ENCODE data around the gene DEFB118.
"Not testable (repeated sequence)": the region's sequence is repeated elsewhere in the genome, so short reads cannot be mapped to it uniquely, and the experiment has no call there.

DNA sequence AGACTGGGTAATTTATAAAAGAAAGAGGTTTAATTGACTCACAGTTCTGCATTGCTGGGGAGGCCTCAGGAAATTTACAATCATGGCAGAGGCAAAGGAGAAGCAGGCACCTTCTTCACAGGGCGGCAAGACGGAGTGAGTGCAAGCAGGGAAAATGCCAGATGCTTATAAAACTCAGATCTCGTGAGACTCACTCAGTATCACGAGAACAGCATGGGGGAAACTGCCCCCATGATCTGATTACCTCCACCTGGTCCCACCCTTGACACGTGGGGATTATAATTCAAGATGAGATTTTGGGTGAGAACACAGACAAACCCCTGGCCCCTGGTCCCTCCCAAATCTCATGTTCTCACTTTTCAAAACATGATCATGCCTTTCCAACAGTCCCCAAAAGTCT is 4.1 kb upstream of the DEFB118 start:
- TF ChIP-seq, protein P1, sequence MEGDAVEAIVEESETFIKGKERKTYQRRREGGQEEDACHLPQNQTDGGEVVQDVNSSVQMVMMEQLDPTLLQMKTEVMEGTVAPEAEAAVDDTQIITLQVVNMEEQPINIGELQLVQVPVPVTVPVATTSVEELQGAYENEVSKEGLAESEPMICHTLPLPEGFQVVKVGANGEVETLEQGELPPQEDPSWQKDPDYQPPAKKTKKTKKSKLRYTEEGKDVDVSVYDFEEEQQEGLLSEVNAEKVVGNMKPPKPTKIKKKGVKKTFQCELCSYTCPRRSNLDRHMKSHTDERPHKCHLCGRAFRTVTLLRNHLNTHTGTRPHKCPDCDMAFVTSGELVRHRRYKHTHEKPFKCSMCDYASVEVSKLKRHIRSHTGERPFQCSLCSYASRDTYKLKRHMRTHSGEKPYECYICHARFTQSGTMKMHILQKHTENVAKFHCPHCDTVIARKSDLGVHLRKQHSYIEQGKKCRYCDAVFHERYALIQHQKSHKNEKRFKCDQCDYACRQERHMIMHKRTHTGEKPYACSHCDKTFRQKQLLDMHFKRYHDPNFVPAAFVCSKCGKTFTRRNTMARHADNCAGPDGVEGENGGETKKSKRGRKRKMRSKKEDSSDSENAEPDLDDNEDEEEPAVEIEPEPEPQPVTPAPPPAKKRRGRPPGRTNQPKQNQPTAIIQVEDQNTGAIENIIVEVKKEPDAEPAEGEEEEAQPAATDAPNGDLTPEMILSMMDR (IDR thresholded peaks at IDR 0.05): not testable (repeated sequence)
- TF ChIP-seq POLR2A (IDR thresholded peaks at IDR 0.05): not testable (repeated sequence)
